NCI-H1436 treated with DMSO at 0.1 percent for 48 hours (cell line): ENCODE data around the gene SLC25A29.

ENCODE experiments used
- DNase-seq: peaks from one replicate; lab custom pipeline; 2025; lab: John Stamatoyannopoulos, UW

The SLC25A29 gene

GRCh38 chr14:100281286-100282082, 24.8 kb downstream of the SLC25A29 start:
- no peak for DNase-seq

GRCh38 chr14:100279563-100279962, 26.7 kb downstream of the SLC25A29 start:
- no peak for DNase-seq

- no peak for DNase-seq
Measured at GRCh38 chr14:100279133-100279532, 27.1 kb downstream of the SLC25A29 start.

DNA sequence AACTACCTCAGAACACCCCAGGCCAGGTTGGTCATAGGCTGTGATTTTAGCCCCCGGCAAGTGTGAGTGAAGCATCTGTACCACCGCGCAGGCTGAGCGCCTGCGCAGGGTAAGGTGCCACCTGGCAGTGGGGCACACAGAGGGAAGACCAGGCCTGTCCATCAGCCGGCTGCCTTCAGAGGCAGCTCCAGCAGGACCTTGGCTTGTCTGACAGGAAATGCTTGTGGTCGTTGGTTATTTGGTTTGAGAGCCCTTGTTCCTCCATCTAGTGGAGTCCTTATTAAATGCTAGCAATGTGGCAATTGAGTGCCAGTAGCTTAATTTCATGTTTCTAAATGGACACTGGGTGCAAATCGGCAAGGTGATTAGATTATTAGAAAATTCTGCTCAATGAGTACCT, 27.5 kb downstream of the SLC25A29 start:
- no peak for DNase-seq

DNA sequence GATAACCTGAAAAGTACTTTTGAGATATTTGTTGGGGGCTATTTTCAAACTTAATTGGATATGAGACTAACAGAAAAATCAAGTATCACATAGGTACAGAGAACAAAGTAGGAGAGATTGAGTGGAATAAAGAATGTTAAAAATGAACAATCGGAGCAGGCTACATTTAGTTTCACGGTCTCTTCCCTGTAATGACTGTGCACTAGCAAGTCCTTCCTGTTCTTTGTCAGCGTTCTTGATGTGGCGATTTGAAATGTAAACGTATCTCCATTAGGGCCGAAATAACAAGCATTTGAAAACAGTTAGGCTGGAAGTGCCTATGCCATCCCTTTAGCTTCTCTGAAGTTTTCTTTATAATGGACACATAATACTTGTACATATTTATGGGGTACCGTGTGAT, 31.0 kb downstream of the SLC25A29 start:
- no peak for DNase-seq

GRCh38 chr14:100274250-100274649, 32.0 kb downstream of the SLC25A29 start:
- no peak for DNase-seq

DNA sequence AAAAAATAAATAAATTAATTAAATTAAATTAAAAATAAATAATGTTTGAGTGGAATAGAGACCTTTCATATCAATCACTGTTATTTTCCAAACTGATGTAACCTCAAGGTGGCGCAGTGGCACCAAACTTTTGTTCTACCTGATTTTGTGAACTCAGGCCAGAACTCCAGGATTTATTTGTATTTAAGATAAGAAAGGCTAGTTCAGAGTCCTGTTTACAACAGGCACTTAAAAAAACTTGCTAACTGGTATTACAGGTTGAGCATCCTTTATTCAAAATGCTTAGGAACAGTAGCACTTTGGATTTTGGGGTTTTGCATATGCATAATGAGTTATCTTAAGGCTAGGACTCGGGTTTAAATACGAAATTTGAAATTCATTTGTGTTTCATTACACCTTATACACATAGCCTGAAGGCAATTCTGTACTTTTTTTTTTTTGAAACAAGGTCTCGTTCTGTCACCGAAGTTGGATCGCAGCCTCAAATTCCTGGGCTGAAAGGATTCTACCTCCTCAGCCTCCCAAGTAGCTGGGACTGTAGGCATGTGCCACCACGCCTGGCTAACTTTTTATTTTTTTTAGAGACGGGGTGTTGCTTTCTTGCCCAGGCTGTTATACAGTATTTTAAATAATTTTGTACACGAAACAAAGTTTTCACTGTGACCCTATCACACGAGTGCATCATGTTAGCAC, 34.9 kb downstream of the SLC25A29 start:
- DNase-seq = no peak

DNA sequence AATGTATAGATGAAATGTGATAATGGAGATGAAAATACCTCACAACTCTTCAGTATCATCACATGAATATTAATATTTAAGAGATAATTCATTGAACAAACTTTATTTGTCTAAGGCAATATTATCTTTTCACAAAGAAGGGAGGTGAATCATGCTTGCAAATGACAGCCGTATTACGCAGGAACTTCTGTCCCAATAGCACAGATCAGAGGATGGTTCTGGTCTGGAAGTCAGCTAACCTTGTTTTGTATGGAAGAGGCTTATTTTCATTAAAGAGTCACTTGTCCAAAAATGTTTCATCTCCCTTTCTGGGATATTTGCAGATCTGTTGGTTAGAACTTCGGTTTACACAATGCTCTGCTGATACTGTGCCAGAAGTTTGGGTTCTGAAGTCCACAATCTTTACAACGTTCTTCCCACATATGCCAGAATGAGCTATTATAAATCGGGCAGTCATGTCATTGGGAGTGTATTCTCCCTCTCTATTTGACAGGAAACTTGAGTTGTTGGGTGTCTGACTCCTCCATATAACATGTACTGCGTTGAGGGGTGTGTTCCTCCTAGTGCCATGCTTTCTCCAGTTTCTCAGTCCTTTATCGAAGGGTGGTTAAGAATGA, 37.5 kb downstream of the SLC25A29 start:
- no peak for DNase-seq

- DNase-seq = no peak
Measured at GRCh38 chr14:100267990-100268389, 38.3 kb downstream of the SLC25A29 start.

- no peak for DNase-seq
Measured at GRCh38 chr14:100263141-100263540, 43.1 kb downstream of the SLC25A29 start.

DNA sequence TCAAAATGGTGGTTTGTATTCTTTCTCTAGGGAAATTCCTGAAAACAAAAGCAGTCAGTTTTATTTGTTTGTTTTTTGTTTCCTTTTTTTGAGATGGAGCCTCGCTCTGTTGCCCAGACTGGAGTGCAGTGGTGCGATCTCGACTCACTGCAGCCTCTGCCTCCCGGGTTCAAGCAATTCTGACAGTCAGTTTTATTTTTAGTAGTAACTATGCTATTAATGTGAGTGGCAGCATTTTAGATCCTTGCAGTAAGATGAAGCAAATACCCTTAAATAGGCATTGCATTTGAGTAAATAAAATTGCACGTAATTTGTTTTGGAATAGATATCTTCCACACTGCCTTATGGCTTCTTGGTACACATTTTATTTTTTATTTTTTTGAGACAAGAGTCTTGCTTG, 43.7 kb downstream of the SLC25A29 start:
- no peak for DNase-seq

- DNase-seq = no peak
Measured at GRCh38 chr14:100261621-100262020, 44.6 kb downstream of the SLC25A29 start.

GRCh38 chr14:100256339-100256895, 49.8 kb downstream of the SLC25A29 start:
- no peak for DNase-seq

GRCh38 chr14:100252684-100253083, 53.6 kb downstream of the SLC25A29 start:
- DNase-seq = no peak

DNA sequence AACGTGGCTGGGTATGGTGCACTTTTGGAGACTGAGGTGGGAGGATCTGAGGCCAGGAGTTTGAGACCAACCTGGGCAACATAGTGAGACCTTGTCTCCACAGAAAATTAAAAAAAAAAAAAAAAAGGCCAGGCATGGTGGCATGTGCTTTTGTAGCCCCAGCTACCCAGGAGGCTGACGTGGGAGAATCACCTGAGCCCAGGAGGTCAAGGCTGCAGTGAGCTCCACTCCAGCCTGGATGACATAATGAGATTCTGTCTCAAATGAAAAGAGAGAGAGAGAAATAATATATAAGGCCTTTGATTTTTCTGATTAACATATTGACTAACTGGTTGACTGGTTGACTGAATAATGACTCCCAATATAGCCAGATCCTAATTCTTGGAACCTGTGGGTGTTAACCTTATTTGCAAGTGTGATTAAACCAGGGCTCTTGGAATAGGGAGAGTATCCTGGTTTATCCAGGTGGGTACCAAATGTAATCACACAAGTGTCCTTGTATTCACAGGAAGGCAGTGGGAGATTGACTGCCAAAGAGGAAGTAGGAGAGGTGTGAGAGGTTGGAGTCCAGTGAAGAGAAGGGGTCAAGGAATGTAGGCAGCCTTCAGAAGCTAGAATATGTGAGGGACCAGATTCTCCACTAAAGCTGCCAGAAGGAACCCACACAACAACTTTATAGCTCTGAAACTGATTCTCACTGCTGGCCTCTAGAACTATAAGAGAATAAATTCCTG, 55.3 kb downstream of the SLC25A29 start:
- no peak for DNase-seq

DNA sequence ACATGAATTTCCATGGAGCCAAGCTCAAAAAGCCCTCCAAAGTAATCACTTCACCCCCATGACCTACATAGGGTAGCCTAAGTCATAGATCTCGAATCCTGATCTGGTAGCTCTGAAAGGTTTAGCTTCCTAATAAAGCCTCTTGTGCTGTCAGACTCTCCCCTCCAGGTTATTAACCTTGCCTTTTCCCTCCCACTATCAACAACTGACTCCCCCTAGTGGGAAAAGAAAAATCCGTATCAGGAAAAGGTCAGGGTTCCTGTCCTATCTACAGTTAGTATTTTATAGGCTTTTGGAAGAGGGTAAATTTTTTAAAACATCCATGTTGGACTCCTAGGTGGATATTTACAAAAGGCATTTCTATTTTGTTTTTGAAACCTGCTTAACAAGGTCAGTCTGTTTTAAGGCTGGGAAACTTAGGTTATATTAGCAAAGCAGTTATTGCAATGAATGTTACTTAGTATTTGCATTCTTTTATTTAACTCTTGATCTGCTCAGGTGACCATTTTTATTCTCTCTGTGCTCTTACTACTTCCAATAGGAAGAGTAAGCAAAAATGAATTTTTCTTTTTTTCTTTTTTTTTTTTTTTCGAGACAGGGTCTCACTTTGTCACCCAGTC, 59.3 kb downstream of the SLC25A29 start:
- peak; percentile 3 for DNase-seq

GRCh38 chr14:100243020-100243419, 63.2 kb downstream of the SLC25A29 start:
- no peak for DNase-seq

DNA sequence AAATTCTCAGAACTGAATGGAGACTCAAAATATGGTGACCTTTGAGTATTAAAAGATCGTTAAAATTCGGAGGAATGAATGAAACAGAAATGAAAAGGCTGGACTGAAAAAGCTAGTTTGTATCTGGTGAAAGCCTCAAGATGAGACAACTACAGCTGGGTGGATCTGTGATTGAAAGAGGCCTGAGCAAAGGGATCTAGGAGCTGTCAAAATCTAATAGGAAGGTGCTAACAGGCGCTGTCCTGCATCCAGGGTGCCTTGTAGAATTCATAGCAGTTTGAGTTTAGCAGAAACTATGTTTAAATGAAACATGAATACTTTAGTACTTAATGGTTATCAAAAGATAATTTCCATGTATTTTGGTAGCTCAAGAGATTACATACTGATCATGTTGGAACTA, 65.0 kb downstream of the SLC25A29 start:
- DNase-seq = no peak
